ENCODE measurements around the gene BPTF.

DNA sequence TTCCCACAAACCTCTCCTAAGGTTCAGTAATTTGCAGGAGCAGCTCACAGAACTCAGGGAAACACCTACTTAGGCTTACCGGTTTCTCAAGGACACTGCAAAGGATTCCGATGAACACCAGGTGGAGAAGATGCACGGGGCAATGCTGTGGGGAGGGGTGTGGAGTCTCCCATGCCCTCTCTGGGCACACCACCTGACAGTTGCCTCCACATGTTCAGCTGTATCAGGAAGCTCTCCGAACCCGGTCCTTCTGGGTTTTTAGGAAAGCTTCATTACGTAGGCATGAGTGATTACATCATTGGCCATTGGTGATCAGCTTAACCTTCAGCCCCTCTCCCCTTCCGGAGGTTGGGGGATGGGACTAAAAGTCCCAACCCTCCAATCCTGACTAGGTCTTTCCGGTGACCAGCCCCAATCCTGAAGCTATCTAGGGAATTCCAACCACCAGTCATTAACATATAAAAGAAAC, 149.3 kb downstream of the BPTF start:
- TF ChIP-seq EZH2 (IDR thresholded peaks at IDR 0.05; ENCODE audit: insufficient read depth, poor library complexity, severe bottlenecking) (no peak), EZH2phosphoT487 (IDR thresholded peaks at IDR 0.05; ENCODE audit: insufficient read depth, low read depth) (no peak)

Measured in GM23248 (cell line).